Heart left ventricle (tissue), 13 donors: ENCODE measurements around the gene PEX3.

Source experiments
- CTCF ChIP-seq, 12 donors: fragments of 200-600 bp; sonication (generic) in 4 of 12; IDR thresholded peaks; one replicate each; pipeline versions ENCODE4 v1.5.0 to v1.8.0; 2018 to 2022; ENCODE audit warnings: antibody characterized with exemption in 12 of 12, mild to moderate bottlenecking in 5 of 12
- POLR2A ChIP-seq, 2 donors: fragments of 450-650 bp; IDR thresholded peaks; one replicate each; pipeline ENCODE4 v1.6.1; 2017; ENCODE audit warnings: antibody characterized with exemption in 2 of 2, mild to moderate bottlenecking in 2 of 2, moderate library complexity in 2 of 2
- donor health status: ischemic (EF 13 %, LVEDD 7.1; RV severe dilation, severe dysfunction).
- donor health status: DM: no; HTN: yes; CAD: no.
- donor health status: DM: no; HTN: no; CAD: no.
- donor health status: ischemic (EF 25% LVEDD 6.9; RV normal size, moderate dysfunction).
- donor health status: ischemic (EF 25% LVEDD 5.7; RV mildly dilated, moderate dysfunction).
- donor health status: ischemic (EF 35%, LVEDD 5.7; RV mildly dilated, moderate dysfunction).
- donor health status: nonischemic (EF 11% LVEDD 7.7; RV severe dilation, severe dysfunction).
- donor health status: DM: yes; HTN: yes; CAD: no.
- donor health status: PGD.
- donor health status: ischemic (EF 29% LVEDD 5.4; RV normal size, mild dysfunction).
- donor health status: nonischemic (EF 23%, LVEDD 6.1; RV moderate dilation, normal function).

- TF ChIP-seq CTCF (IDR thresholded peaks at IDR 0.05) (no peak), POLR2A (IDR thresholded peaks at IDR 0.05) (no peak)
Measured at GRCh38 chr6:143449714-143450452, 722 bp upstream of the PEX3 start.
